ENCODE results near the gene PRDM16.

The PRDM16 gene

GRCh38 chr1:3459940-3460671, 391.1 kb downstream of the PRDM16 start:
- Histone ChIP-seq H3K27me3 (replicated peaks; ENCODE audit: insufficient read depth, low read length) (peaks cover 100% of the 10 kb centered on the region), H3K9me3 (replicated peaks; ENCODE audit: insufficient read depth, low read length) (no peaks in the 10 kb centered on the region), H3K4me3 (ENCODE audit: low read length) (no peak overlapping the region), H3K4me1 (ENCODE audit: low read length) (no peaks in the 10 kb centered on the region), H4K20me1 (ENCODE audit: insufficient read depth, low read length) (no peaks in the 10 kb centered on the region), H3K36me3 (replicated peaks; ENCODE audit: insufficient read depth, low read length) (no peaks in the 10 kb centered on the region), H2AFZ (ENCODE audit: low read length) (no peak overlapping the region), H3K79me2 (ENCODE audit: low read length) (no peaks in the 10 kb centered on the region), H3F3A (ENCODE audit: insufficient read depth, low read length) (no peaks in the 10 kb centered on the region), H3K9me2 (replicated peaks; ENCODE audit: insufficient read depth, low read length) (no peaks in the 10 kb centered on the region), H3K4me2 (ENCODE audit: low read depth, low read length) (no peak overlapping the region), H3K9ac (ENCODE audit: low read length) (no peak overlapping the region), H3K27ac (ENCODE audit: low read length) (no peak overlapping the region)
- no peak for DNase-seq
- no peak for TF ChIP-seq EZH2phosphoT487 (IDR thresholded peaks at IDR 0.05; ENCODE audit: low read length)
- no peak for TF ChIP-seq EZH2 (optimal IDR thresholded peaks at IDR 0.05; ENCODE audit: low read depth, low read length)
- TF ChIP-seq CTCF (IDR thresholded peaks at IDR 0.05; ENCODE audit: low read length), result no peak

GRCh38 chr1:3460672-3461131, 391.7 kb downstream of the PRDM16 start:
- DNase-seq, result no peak

GRCh38 chr1:3461238-3461933, 392.4 kb downstream of the PRDM16 start:
- Histone ChIP-seq H3K36me3 (replicated peaks; ENCODE audit: insufficient read depth, low read length) (no peaks in the 10 kb centered on the region), H3K27me3 (replicated peaks; ENCODE audit: insufficient read depth, low read length) (peaks cover 100% of the 10 kb centered on the region), H3K4me3 (ENCODE audit: low read length) (no peak overlapping the region), H3K4me1 (ENCODE audit: low read length) (no peaks in the 10 kb centered on the region), H3K9ac (ENCODE audit: low read length) (no peak overlapping the region), H3F3A (ENCODE audit: insufficient read depth, low read length) (no peaks in the 10 kb centered on the region), H4K20me1 (ENCODE audit: insufficient read depth, low read length) (no peaks in the 10 kb centered on the region), H3K79me2 (ENCODE audit: low read length) (no peaks in the 10 kb centered on the region), H2AFZ (ENCODE audit: low read length) (no peak overlapping the region), H3K9me2 (replicated peaks; ENCODE audit: insufficient read depth, low read length) (no peaks in the 10 kb centered on the region), H3K27ac (ENCODE audit: low read length) (no peak overlapping the region), H3K4me2 (ENCODE audit: low read depth, low read length) (no peak overlapping the region), H3K9me3 (replicated peaks; ENCODE audit: insufficient read depth, low read length) (no peaks in the 10 kb centered on the region)
- DNase-seq, result no peak
- TF ChIP-seq EZH2phosphoT487 (IDR thresholded peaks at IDR 0.05; ENCODE audit: low read length) (no peak), CTCF (IDR thresholded peaks at IDR 0.05; ENCODE audit: low read length) (no peak), EZH2 (optimal IDR thresholded peaks at IDR 0.05; ENCODE audit: low read depth, low read length) (no peak)

More at GRCh38 chr1:3460672-3461131, 391.7 kb downstream of the PRDM16 start:
- Histone ChIP-seq H3K4me2 (ENCODE audit: low read depth, low read length) (no peak overlapping the region), H3F3A (ENCODE audit: insufficient read depth, low read length) (no peaks in the 10 kb centered on the region), H3K27ac (ENCODE audit: low read length) (no peak overlapping the region), H3K4me1 (ENCODE audit: low read length) (no peaks in the 10 kb centered on the region), H3K9me2 (replicated peaks; ENCODE audit: insufficient read depth, low read length) (no peaks in the 10 kb centered on the region), H3K79me2 (ENCODE audit: low read length) (no peaks in the 10 kb centered on the region), H3K36me3 (replicated peaks; ENCODE audit: insufficient read depth, low read length) (no peaks in the 10 kb centered on the region), H3K4me3 (ENCODE audit: low read length) (no peak overlapping the region), H3K9me3 (replicated peaks; ENCODE audit: insufficient read depth, low read length) (no peaks in the 10 kb centered on the region), H4K20me1 (ENCODE audit: insufficient read depth, low read length) (no peaks in the 10 kb centered on the region), H3K27me3 (replicated peaks; ENCODE audit: insufficient read depth, low read length) (peaks cover 100% of the 10 kb centered on the region), H2AFZ (ENCODE audit: low read length) (no peak overlapping the region), H3K9ac (ENCODE audit: low read length) (no peak overlapping the region)
- TF ChIP-seq EZH2 (optimal IDR thresholded peaks at IDR 0.05; ENCODE audit: low read depth, low read length) (no peak), EZH2phosphoT487 (IDR thresholded peaks at IDR 0.05; ENCODE audit: low read length) (no peak), CTCF (IDR thresholded peaks at IDR 0.05; ENCODE audit: low read length) (no peak)
